Suprapubic skin (tissue), 4 donors: ENCODE data around the gene INPP5A.

Source experiments
- CTCF ChIP-seq, 2 donors: fragments of 200-600 bp in 1 of 2; fragments of 450-650 bp in 1 of 2; sonication (generic) in 1 of 2; IDR thresholded peaks; one replicate each; pipeline ENCODE4 v1.5.1; 2016 to 2019; ENCODE audit warnings: antibody characterized with exemption in 2 of 2, mild to moderate bottlenecking in 1 of 2, moderate library complexity in 1 of 2
- EP300 ChIP-seq: sonication (generic); formaldehyde crosslinking; IDR thresholded peaks from one replicate; pipeline ENCODE4 v1.6.1; 2017; ENCODE audit warnings: antibody characterized with exemption
- POLR2AphosphoS5 ChIP-seq, 3 donors: sonication (generic); formaldehyde crosslinking; IDR thresholded peaks; one replicate each; pipeline ENCODE4 v1.6.1; 2017; ENCODE audit warnings: antibody characterized with exemption in 3 of 3

GRCh38 chr10:132814469-132814856, 276.9 kb downstream of the INPP5A start:
- no peak for TF ChIP-seq CTCF (IDR thresholded peaks at IDR 0.05)
- no peak for TF ChIP-seq POLR2AphosphoS5 (IDR thresholded peaks at IDR 0.05)
- no peak for TF ChIP-seq EP300
